GM18868 (cell line): ENCODE measurements around the gene RNF181.
A peak's percentile ranks its signal among the peaks of the same experiment; 100 is the strongest.
"Not testable (repeated sequence)": the region's sequence is repeated elsewhere in the genome, so short reads cannot be mapped to it uniquely, and the experiment has no call there.

Source experiments
- ATAC-seq: cut with Tn5 transposase; IDR thresholded peaks from one replicate; pipeline ENCODE4 v1.9.1; 2021; ENCODE audit warnings: mild to moderate bottlenecking, moderate library complexity; ENCODE audit not compliant: unreplicated experiment

RNF181 gene

GRCh38 chr2:85577063-85577385, 18.5 kb upstream of the RNF181 start:
- ATAC-seq: no peak

GRCh38 chr2:85577386-85578242, 17.9 kb upstream of the RNF181 start, which contains the start of gene VAMP8:
Gene VAMP8, plus strand, starts transcription at chr2:85577586. Its CDS starts 61 bp downstream, at chr2:85577647.
- peak; percentile 72 for ATAC-seq

- ATAC-seq: peak; percentile 46
These were observed 17.0 kb upstream of the RNF181 start for GRCh38 chr2:85578243-85579180.

- ATAC-seq: no peak
These were observed 16.1 kb upstream of the RNF181 start for GRCh38 chr2:85579266-85579935.

GRCh38 chr2:85580206-85580605, 15.3 kb upstream of the RNF181 start:
- ATAC-seq: no peak

GRCh38 chr2:85582492-85582891, 13.1 kb upstream of the RNF181 start:
- ATAC-seq: no peak

GRCh38 chr2:85583667-85584353, 11.7 kb upstream of the RNF181 start:
- ATAC-seq: peak; percentile 67

GRCh38 chr2:85584354-85584856, 11.1 kb upstream of the RNF181 start, which contains the start of gene VAMP5:
Gene VAMP5, plus strand, starts transcription at chr2:85584431. Its CDS starts 60 bp downstream, at chr2:85584491.
- peak; percentile 8 for ATAC-seq

- peak; percentile 41 for ATAC-seq
These were observed 10.4 kb upstream of the RNF181 start for GRCh38 chr2:85584857-85585780.

GRCh38 chr2:85585781-85586105, 9.8 kb upstream of the RNF181 start:
- ATAC-seq: no peak

- no peak for ATAC-seq
These were observed 7.3 kb upstream of the RNF181 start for GRCh38 chr2:85588236-85588635.

- no peak for ATAC-seq
These were observed 6.9 kb upstream of the RNF181 start for GRCh38 chr2:85588645-85589044.

GRCh38 chr2:85589181-85589580, 6.4 kb upstream of the RNF181 start:
- ATAC-seq: no peak

GRCh38 chr2:85589982-85590791, 5.4 kb upstream of the RNF181 start:
- no peak for ATAC-seq

GRCh38 chr2:85590950-85591349, 4.6 kb upstream of the RNF181 start:
- ATAC-seq: no peak

- ATAC-seq: no peak
These were observed 4.0 kb upstream of the RNF181 start for GRCh38 chr2:85591563-85591962.

- ATAC-seq: not testable (repeated sequence)
These were observed 3.2 kb upstream of the RNF181 start for GRCh38 chr2:85592299-85592698.

GRCh38 chr2:85593023-85593422, 2.5 kb upstream of the RNF181 start:
- no peak for ATAC-seq
